ENCODE measurements around the gene ARHGEF28. TPM values are rescaled to one million over a fixed set of nuclear protein-coding genes. Genes with fewer than 3 reads are reported as not detected.

ARHGEF28 gene
- total RNA-seq, 1 donor from 2014 or later = 83.1 TPM

GRCh38 chr5:73619606-73620333 is 6.2 kb upstream of the ARHGEF28 start:
- peak in 1 of 2 donors; percentile 47 for DNase-seq (ENCODE audit: low read depth in 2 of 2)

DNA sequence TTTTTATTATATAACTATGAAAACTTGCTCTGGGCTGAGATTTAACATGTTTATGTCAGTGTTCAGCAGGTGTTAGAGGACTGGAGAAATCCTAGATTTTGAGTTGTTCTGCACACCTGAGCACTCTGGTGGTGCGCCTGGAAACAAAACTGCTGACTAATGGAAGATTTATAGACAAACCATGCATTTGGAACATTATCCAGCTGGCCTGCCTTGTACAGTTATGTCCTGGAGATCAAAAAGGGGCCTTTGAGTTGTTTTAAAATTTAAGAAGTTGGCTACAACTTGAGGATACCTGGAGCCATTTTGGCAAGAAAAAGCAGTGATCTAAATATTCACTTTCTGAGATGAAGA is 5.7 kb upstream of the ARHGEF28 start:
- DNase-seq (ENCODE audit: low read depth in 2 of 2) = no peak

- no peak for DNase-seq (ENCODE audit: low read depth in 2 of 2)
Measured at GRCh38 chr5:73623060-73623459, 2.9 kb upstream of the ARHGEF28 start.

- DNase-seq (ENCODE audit: low read depth in 2 of 2) = no peak
Measured at GRCh38 chr5:73623901-73624404, 2.0 kb upstream of the ARHGEF28 start.

GRCh38 chr5:73624888-73625287 is 1.1 kb upstream of the ARHGEF28 start:
- no peak for DNase-seq (ENCODE audit: low read depth in 2 of 2)

- DNase-seq (ENCODE audit: low read depth in 2 of 2) = peak; percentile 32 to 36
Measured at GRCh38 chr5:73625372-73625943, 538 bp upstream of the ARHGEF28 start.

DNA sequence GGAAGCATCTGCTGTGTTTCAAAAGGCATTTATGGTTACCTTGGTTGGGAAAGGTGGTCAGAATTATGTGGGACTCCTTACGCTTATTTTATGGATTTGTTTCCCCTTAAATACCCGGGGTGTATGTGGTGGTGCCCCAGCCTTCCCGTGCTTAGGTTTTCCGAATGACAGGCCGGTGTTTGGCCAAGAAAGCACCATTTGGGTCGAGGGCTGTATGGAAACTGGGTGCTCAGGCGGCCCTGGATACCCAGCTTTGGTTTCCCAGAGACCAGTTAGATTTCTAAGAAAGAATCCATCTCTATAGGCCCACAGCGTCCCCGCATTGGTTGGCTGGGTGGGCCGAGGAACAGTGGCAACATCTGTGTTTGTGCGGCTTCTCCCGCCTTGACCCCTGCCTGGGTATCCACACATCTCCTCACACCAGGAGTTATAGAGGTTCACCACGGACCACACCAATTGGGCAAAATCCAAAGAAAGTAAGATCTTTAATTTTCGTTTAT is 868 bp downstream of the ARHGEF28 start:
- no peak for DNase-seq (ENCODE audit: low read depth in 2 of 2)

DNA sequence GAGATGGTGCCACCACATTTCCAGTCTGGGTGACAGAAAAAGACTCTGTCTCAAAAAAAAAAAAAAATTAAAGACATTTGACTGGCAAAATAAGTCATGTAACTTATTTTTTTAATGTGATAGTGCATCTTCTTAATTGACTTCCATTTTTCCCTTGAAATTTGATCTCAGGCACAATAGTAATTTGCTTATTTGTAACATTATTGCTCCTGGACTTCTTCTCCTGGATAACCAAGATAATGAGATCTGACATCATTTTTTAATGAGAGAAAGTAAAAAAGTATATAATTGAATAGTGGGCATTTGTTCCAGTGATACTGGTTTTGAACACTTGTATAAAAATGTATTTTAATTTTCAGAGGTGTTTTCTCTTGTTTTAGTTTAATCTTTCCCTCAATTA is 3.5 kb downstream of the ARHGEF28 start:
- no peak for DNase-seq (ENCODE audit: low read depth in 2 of 2)

DNA sequence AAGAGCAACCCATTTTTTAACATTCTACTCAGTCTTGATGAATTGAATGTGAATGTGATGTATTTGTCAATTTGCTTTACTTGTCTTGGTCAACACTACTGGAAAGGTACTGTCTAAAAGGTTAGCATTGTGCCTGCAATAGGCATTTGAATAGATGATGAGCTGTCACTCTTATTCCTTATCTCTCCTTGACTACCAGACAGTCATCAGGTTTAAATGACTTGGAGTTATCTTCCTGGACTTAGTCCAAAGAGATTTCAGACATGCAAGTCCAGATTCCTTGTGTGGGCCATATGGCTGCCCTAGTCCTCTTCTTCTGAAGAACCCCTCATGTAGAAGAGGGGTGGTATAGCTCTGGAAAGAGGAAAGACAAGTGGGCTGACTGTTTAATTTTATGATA is 4.8 kb downstream of the ARHGEF28 start:
- DNase-seq (ENCODE audit: low read depth in 2 of 2) = no peak

GRCh38 chr5:73631500-73631899 is 5.5 kb downstream of the ARHGEF28 start:
- DNase-seq (ENCODE audit: low read depth in 2 of 2) = no peak

DNA sequence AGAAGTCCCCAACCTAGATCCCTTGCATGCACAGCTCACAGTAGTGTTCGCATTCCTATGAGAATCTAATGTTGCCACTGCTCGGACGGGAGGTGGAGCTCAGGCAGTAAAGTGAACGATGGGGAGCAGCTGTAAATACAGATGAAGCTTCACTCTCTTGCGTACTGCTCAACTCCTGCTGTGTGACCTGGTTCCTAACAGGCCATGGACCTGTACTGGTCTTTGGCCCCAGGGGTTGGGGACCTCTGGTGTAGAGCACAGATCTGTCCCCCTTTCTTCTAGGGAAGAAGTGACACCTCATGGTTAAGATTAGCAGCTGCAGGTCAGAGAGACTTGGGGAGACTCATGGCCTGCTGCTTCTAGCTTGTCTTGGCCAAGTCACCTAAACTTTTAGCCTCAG is 7.1 kb downstream of the ARHGEF28 start:
- no peak for DNase-seq (ENCODE audit: low read depth in 2 of 2)

DNA sequence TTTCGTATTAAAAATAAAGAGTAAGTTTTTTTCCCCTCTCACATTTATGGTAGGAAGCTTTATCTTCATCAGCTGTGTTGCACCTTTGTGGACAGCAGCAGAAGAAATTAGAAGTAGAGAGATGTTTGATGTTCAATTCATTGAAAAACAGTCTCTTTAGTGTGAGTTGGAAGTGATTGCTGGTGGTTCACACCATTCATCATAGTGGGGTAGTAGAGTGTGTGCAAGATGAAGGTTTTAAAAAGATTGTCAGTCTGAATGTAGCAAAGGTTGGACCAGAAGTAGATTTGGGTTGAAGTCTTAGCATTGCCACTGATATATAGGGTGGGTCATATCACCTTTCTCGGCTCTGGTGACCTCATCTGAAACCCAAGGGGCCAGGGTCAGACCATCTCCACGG is 10.4 kb downstream of the ARHGEF28 start:
- DNase-seq (ENCODE audit: low read depth in 2 of 2) = no peak

- DNase-seq (ENCODE audit: low read depth in 2 of 2) = no peak
Measured at GRCh38 chr5:73637565-73637964, 11.6 kb downstream of the ARHGEF28 start.

- DNase-seq (ENCODE audit: low read depth in 2 of 2) = peak; percentile 56 to 91
Measured at GRCh38 chr5:73638344-73639095, 12.5 kb downstream of the ARHGEF28 start.

- DNase-seq (ENCODE audit: low read depth in 2 of 2) = peak; percentile 66 to 73
Measured at GRCh38 chr5:73640861-73641320, 14.9 kb downstream of the ARHGEF28 start.

GRCh38 chr5:73641811-73642210 is 15.8 kb downstream of the ARHGEF28 start:
- no peak for DNase-seq (ENCODE audit: low read depth in 2 of 2)

DNA sequence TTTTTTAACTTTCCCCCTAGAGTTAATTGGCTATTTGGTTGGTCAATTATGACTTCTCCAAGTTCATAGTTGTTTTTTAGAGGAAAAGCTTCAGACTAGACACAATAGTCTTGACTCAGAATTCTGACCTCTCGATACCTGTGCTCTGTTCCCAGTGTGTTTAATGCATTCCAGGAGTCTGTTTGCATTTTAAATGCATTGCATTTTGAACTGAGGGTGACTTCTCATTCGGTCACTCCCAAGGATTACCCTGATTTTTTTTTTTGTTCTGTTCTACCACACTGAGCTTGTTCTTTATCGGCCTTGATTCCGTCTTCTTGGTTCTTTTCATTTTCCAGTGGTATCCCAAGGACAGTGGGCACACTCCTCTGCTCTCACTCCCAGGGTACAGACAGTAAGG is 16.3 kb downstream of the ARHGEF28 start:
- DNase-seq (ENCODE audit: low read depth in 2 of 2) = peak in 1 of 2 donors; percentile 21

- DNase-seq (ENCODE audit: low read depth in 2 of 2) = no peak
Measured at GRCh38 chr5:73644385-73644963, 18.5 kb downstream of the ARHGEF28 start.

DNA sequence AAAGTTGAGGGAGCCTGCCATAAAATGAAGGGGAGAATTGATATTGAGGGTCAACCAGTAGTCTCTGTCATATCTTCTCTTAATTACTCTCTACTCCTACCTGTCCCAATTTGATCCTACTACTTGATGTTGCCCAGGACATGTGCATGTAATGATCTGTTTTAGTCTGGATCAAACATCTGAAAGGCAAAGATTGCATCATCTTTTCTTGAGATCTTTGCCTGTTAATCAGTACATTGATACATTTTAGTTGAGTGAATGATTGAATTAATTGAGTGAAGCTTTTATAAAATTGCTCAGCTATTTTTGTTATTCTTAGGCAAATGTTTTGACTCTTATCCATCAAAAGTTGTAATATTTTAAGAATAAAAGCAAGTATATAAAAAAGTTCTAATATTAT is 21.7 kb downstream of the ARHGEF28 start:
- no peak for DNase-seq (ENCODE audit: low read depth in 2 of 2)

DNA sequence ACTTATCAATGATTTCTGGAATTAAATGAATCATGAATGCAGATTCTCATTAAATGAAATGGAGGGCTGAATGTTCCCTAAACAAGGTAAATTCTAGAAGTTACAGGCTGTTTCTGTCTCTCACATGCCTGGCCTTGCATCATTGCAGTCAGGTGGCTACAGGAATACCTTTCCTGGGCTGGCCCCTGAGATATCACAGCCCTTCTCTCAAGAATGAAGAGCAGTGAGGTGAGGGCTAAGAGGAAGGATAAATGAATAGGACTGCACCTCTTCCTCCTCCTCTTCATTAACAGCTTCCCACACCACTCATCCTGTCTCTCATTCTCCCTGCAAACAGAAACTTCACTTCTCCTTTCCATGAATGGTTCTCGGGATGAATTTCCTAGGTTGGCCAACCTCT is 22.5 kb downstream of the ARHGEF28 start:
- DNase-seq (ENCODE audit: low read depth in 2 of 2) = no peak

DNA sequence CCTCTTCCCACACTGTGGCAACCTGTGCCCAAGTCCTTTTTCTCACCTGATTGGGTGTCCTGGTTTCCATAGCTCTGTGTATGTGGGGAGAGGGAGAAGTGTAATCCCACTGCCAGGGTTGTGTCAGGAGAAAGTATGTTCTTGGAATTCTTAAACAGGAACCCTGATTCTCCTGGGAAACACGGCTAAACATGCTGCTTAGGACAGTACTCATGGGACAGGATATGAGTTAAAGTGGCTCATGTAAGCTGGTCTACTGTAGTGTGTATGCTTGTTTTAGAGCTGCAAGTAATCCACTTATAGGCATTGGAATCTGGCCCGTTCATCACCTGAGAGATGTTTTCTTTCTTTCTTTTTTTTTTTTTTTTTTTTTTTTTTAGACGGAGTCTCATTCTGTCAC is 23.9 kb downstream of the ARHGEF28 start:
- peak in 1 of 2 donors; percentile 63 for DNase-seq (ENCODE audit: low read depth in 2 of 2)

- no peak for DNase-seq (ENCODE audit: low read depth in 2 of 2)
Measured at GRCh38 chr5:73652391-73652790, 26.4 kb downstream of the ARHGEF28 start.
